ENCODE data around the gene DISP3.

DISP3 gene

DNA sequence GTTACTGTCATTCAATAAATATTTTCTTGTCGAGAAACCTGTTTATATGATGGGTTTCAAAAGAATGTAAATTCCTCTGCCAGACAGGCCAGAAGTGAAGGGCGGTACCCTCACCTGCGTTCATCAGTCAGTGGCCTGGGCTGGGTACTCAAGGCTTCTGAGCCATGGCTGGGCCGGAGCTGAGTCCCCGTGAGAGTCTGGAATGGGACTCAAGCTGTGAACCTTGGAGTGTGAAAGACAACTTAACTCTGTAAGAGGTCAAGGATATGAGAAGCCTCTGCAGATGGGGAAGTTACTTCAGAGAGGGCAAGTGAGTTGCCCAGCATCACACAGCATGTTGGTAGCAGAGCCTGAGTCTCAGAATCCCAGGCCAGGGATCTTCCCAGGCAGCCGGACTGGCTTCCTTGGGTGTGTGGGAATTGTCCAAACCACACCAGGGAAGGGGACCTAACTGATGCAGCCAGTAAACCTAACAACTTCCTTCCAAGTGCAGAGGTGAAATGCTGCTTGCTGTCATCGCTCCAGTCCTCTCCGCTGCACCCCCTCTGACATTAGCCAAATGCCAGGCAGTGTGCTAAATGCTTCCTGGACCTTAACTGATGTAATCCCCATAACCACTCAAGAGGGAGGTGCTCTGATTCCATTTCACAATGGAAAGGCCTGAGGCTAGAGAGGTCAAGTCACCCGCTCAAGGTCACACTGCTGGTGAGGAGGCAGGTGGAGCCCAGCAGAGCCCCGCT, 4.8 kb downstream of the DISP3 start:
- 89 to 91% methylated on average over 10 of the region's 10 CpGs for WGBS, 2 experiments
- H3K4me3 ChIP-seq (ENCODE audit: insufficient read depth, low read depth, low read length), result no peak overlapping the region
- no peak overlapping the region for H3K27ac ChIP-seq (ENCODE audit: insufficient read depth, low read depth, low read length, poor library complexity, severe bottlenecking)
- H3K27me3 ChIP-seq (ENCODE audit: control insufficient read depth, insufficient read depth, low read length, poor library complexity, severe bottlenecking), result peaks cover 16% of the 10 kb centered on the region
- H3K9me3 ChIP-seq (ENCODE audit: control insufficient read depth, low read length), result no peaks in the 10 kb centered on the region
- no peaks in the 10 kb centered on the region for H3K36me3 ChIP-seq (ENCODE audit: control insufficient read depth, insufficient read depth, low read length)
- H3K4me1 ChIP-seq (ENCODE audit: control insufficient read depth, insufficient read depth, low read length), result peaks cover 35% of the 10 kb centered on the region

DNA sequence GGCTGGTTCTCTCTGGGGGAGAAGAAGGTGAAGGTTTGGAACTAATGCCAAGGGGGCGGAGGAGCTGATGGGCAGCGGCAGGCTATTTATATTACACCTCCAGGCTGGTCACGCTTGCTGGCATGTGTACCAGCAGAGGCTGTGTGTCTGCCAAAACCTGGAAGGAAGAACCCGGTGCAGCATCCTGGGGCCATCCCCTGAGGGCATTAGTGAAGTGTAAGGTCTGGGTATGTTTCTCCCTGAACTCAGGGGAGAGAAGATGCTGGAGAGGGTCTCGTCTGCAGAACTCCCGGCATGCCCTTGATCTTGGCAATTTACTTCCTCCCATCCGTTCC, 5.3 kb downstream of the DISP3 start:
- Histone ChIP-seq H3K27ac (ENCODE audit: insufficient read depth, low read depth, low read length, poor library complexity, severe bottlenecking) (no peak overlapping the region), H3K4me1 (ENCODE audit: control insufficient read depth, insufficient read depth, low read length) (peaks cover 34% of the 10 kb centered on the region), H3K36me3 (ENCODE audit: control insufficient read depth, insufficient read depth, low read length) (no peaks in the 10 kb centered on the region), H3K4me3 (ENCODE audit: insufficient read depth, low read depth, low read length) (no peak overlapping the region), H3K27me3 (ENCODE audit: control insufficient read depth, insufficient read depth, low read length, poor library complexity, severe bottlenecking) (peaks cover 15% of the 10 kb centered on the region), H3K9me3 (ENCODE audit: control insufficient read depth, low read length) (no peaks in the 10 kb centered on the region)
- WGBS, 2 experiments, result 92 to 94% methylated on average over 7 of the region's 7 CpGs

- Histone ChIP-seq H3K27ac (ENCODE audit: insufficient read depth, low read depth, low read length, poor library complexity, severe bottlenecking) (no peak overlapping the region), H3K36me3 (ENCODE audit: control insufficient read depth, insufficient read depth, low read length) (no peaks in the 10 kb centered on the region), H3K4me1 (ENCODE audit: control insufficient read depth, insufficient read depth, low read length) (peaks cover 29% of the 10 kb centered on the region), H3K4me3 (ENCODE audit: insufficient read depth, low read depth, low read length) (no peak overlapping the region), H3K9me3 (ENCODE audit: control insufficient read depth, low read length) (no peaks in the 10 kb centered on the region), H3K27me3 (ENCODE audit: control insufficient read depth, insufficient read depth, low read length, poor library complexity, severe bottlenecking) (peaks cover 6% of the 10 kb centered on the region)
- WGBS, 2 experiments, result 76 to 78% methylated on average over 6 of the region's 6 CpGs
Measured at GRCh38 chr1:11485191-11485590, 6.2 kb downstream of the DISP3 start.

GRCh38 chr1:11486231-11487009, 7.5 kb downstream of the DISP3 start:
- Histone ChIP-seq H3K9me3 (ENCODE audit: control insufficient read depth, low read length) (no peaks in the 10 kb centered on the region), H3K27me3 (ENCODE audit: control insufficient read depth, insufficient read depth, low read length, poor library complexity, severe bottlenecking) (no peaks in the 10 kb centered on the region), H3K36me3 (ENCODE audit: control insufficient read depth, insufficient read depth, low read length) (no peaks in the 10 kb centered on the region), H3K4me3 (ENCODE audit: insufficient read depth, low read depth, low read length) (no peak overlapping the region), H3K27ac (ENCODE audit: insufficient read depth, low read depth, low read length, poor library complexity, severe bottlenecking) (no peak overlapping the region), H3K4me1 (ENCODE audit: control insufficient read depth, insufficient read depth, low read length) (peaks cover 23% of the 10 kb centered on the region)
- WGBS, 2 experiments, result 83 to 88% methylated on average over 12 of the region's 12 CpGs

DNA sequence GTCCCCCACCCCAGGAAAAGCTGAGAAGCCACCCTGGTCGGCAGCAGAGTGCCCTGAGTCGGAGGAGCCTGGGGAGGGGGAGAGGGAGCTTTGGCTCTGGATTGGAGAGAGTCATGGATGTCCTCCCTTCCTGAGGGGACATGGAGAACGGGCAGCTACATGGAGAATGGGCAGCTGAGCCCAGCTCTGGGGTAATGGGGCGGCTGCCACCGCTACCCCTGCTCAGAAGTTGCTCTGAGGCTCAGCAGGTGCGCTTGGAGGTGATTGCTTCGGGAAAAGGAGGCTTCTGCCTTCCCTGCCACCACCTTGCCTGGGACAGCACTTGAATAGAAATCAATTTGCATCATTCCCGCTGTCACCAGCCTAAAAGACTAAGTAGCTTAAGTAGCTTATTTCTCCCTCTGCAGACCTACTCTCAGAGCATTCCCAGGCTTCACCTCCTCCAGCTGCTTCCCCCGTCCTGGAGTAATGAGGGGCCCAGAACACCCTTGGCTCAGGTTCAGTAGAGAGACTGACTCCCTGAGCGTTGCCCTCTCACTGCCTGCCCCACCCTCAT, 8.3 kb downstream of the DISP3 start:
- no peaks in the 10 kb centered on the region for H3K36me3 ChIP-seq (ENCODE audit: control insufficient read depth, insufficient read depth, low read length)
- WGBS, 2 experiments, result 31 to 36% methylated on average over 10 of the region's 10 CpGs
- peaks cover 23% of the 10 kb centered on the region for H3K4me1 ChIP-seq (ENCODE audit: control insufficient read depth, insufficient read depth, low read length)
- no peak overlapping the region for H3K4me3 ChIP-seq (ENCODE audit: insufficient read depth, low read depth, low read length)
- no peaks in the 10 kb centered on the region for H3K27me3 ChIP-seq (ENCODE audit: control insufficient read depth, insufficient read depth, low read length, poor library complexity, severe bottlenecking)
- H3K27ac ChIP-seq (ENCODE audit: insufficient read depth, low read depth, low read length, poor library complexity, severe bottlenecking), result peak overlapping the region; percentile 27
- no peaks in the 10 kb centered on the region for H3K9me3 ChIP-seq (ENCODE audit: control insufficient read depth, low read length)

GRCh38 chr1:11488201-11488770, 9.3 kb downstream of the DISP3 start:
- Histone ChIP-seq H3K4me3 (ENCODE audit: insufficient read depth, low read depth, low read length) (no peak overlapping the region), H3K36me3 (ENCODE audit: control insufficient read depth, insufficient read depth, low read length) (no peaks in the 10 kb centered on the region), H3K4me1 (ENCODE audit: control insufficient read depth, insufficient read depth, low read length) (peaks cover 23% of the 10 kb centered on the region), H3K27me3 (ENCODE audit: control insufficient read depth, insufficient read depth, low read length, poor library complexity, severe bottlenecking) (no peaks in the 10 kb centered on the region), H3K9me3 (ENCODE audit: control insufficient read depth, low read length) (no peaks in the 10 kb centered on the region), H3K27ac (ENCODE audit: insufficient read depth, low read depth, low read length, poor library complexity, severe bottlenecking) (no peak overlapping the region)
- WGBS, 2 experiments, result 95 to 97% methylated on average over 9 of the region's 9 CpGs

GRCh38 chr1:11488966-11489625, 10.1 kb downstream of the DISP3 start:
- Histone ChIP-seq H3K36me3 (ENCODE audit: control insufficient read depth, insufficient read depth, low read length) (no peaks in the 10 kb centered on the region), H3K9me3 (ENCODE audit: control insufficient read depth, low read length) (no peaks in the 10 kb centered on the region), H3K27ac (ENCODE audit: insufficient read depth, low read depth, low read length, poor library complexity, severe bottlenecking) (no peak overlapping the region), H3K27me3 (ENCODE audit: control insufficient read depth, insufficient read depth, low read length, poor library complexity, severe bottlenecking) (no peaks in the 10 kb centered on the region), H3K4me1 (ENCODE audit: control insufficient read depth, insufficient read depth, low read length) (peaks cover 23% of the 10 kb centered on the region), H3K4me3 (ENCODE audit: insufficient read depth, low read depth, low read length) (no peak overlapping the region)
- WGBS, 2 experiments, result 83 to 84% methylated on average over 11 of the region's 11 CpGs

- Histone ChIP-seq H3K4me3 (ENCODE audit: insufficient read depth, low read depth, low read length) (no peak overlapping the region), H3K4me1 (ENCODE audit: control insufficient read depth, insufficient read depth, low read length) (peaks cover 11% of the 10 kb centered on the region), H3K36me3 (ENCODE audit: control insufficient read depth, insufficient read depth, low read length) (no peaks in the 10 kb centered on the region), H3K9me3 (ENCODE audit: control insufficient read depth, low read length) (no peaks in the 10 kb centered on the region), H3K27me3 (ENCODE audit: control insufficient read depth, insufficient read depth, low read length, poor library complexity, severe bottlenecking) (no peaks in the 10 kb centered on the region), H3K27ac (ENCODE audit: insufficient read depth, low read depth, low read length, poor library complexity, severe bottlenecking) (no peak overlapping the region)
- WGBS, 2 experiments, result 84 to 92% methylated on average over 7 of the region's 7 CpGs
Measured at GRCh38 chr1:11492235-11492634, 13.3 kb downstream of the DISP3 start.

- WGBS, 2 experiments, result 95 to 96% methylated on average over 9 of the region's 9 CpGs
- Histone ChIP-seq H3K27ac (ENCODE audit: insufficient read depth, low read depth, low read length, poor library complexity, severe bottlenecking) (no peak overlapping the region), H3K4me1 (ENCODE audit: control insufficient read depth, insufficient read depth, low read length) (peaks cover 16% of the 10 kb centered on the region)
Measured at GRCh38 chr1:11493972-11494655, 15.2 kb downstream of the DISP3 start.

More at GRCh38 chr1:11493972-11494655, 15.2 kb downstream of the DISP3 start:
- Histone ChIP-seq H3K4me3 (ENCODE audit: insufficient read depth, low read depth, low read length) (no peak overlapping the region), H3K9me3 (ENCODE audit: control insufficient read depth, low read length) (no peaks in the 10 kb centered on the region), H3K36me3 (ENCODE audit: control insufficient read depth, insufficient read depth, low read length) (no peaks in the 10 kb centered on the region), H3K27me3 (ENCODE audit: control insufficient read depth, insufficient read depth, low read length, poor library complexity, severe bottlenecking) (no peaks in the 10 kb centered on the region)

All from ectodermal cell (in vitro differentiated cells).